Neural progenitor cell (in vitro differentiated cells): ENCODE measurements around the gene GRIP1. TPM values are rescaled to one million over a fixed set of nuclear protein-coding genes. Genes with fewer than 3 reads are reported as not detected.

Experiments used
- DNase-seq: peaks from one replicate; pipeline ENCODE4 v3.0.0-alpha.2; 2016; ENCODE audit warnings: low spot score
- H2AFZ ChIP-seq: fragments of 200-600 bp; sonication (generic); replicated peaks from 2 replicates; pipeline ENCODE4 v1.6.1; 2016; ENCODE audit warnings: antibody characterized with exemption
- H3F3A ChIP-seq: fragments of 200-600 bp; sonication (generic); 2 replicates; pipeline ENCODE4 v1.6.1; 2016; ENCODE audit warnings: antibody characterized with exemption, low read depth
- H3K27ac ChIP-seq: fragments of 200-600 bp; sonication (generic); 2 replicates; pipeline ENCODE4 v1.5.1; 2016; ENCODE audit warnings: mild to moderate bottlenecking
- H3K27me3 ChIP-seq: fragments of 200-600 bp; sonication (generic); 2 replicates; pipeline ENCODE4 v1.6.1; 2016; ENCODE audit warnings: mild to moderate bottlenecking, moderate library complexity
- H3K36me3 ChIP-seq: fragments of 200-600 bp; sonication (generic); 2 replicates; pipeline ENCODE4 v1.5.1; 2016
- H3K4me1 ChIP-seq: fragments of 200-600 bp; sonication (generic); 2 replicates; pipeline ENCODE4 v1.6.1; 2016; ENCODE audit warnings: mixed run types
- H3K4me2 ChIP-seq: fragments of 200-600 bp; sonication (generic); 2 replicates; pipeline ENCODE4 v1.6.1; 2016
- H3K4me3 ChIP-seq: fragments of 200-600 bp; sonication (generic); 2 replicates; pipeline ENCODE4 v1.5.1; 2016
- H3K79me2 ChIP-seq: fragments of 200-600 bp; sonication (generic); 2 replicates; pipeline ENCODE4 v1.6.1; 2016; ENCODE audit warnings: low read depth
- H3K9ac ChIP-seq: fragments of 200-600 bp; sonication (generic); 2 replicates; pipeline ENCODE4 v1.6.1; 2016
- H3K9me3 ChIP-seq: fragments of 200-600 bp; sonication (generic); 2 replicates; pipeline ENCODE4 v1.5.1; 2016; ENCODE audit warnings: low read depth
- H4K20me1 ChIP-seq: fragments of 200-600 bp; sonication (generic); 2 replicates; pipeline ENCODE4 v1.6.1; 2016; ENCODE audit warnings: low read depth
- H3K27ac Mint-ChIP-seq: 3 replicates; pipeline ENCODE4 v1.8.0; 2021; ENCODE audit warnings: mixed read lengths
- H3K27me3 Mint-ChIP-seq: 2 replicates; pipeline ENCODE4 v1.8.0; 2022; ENCODE audit warnings: low read depth, mild to moderate bottlenecking, inconsistent platforms, moderate library complexity, mixed read lengths; ENCODE audit not compliant: insufficient read depth
- H3K36me3 Mint-ChIP-seq: 3 replicates; pipeline ENCODE4 v1.8.0; 2021; ENCODE audit warnings: mixed read lengths
- H3K4me1 Mint-ChIP-seq: 3 replicates; pipeline ENCODE4 v1.8.0; 2021; ENCODE audit warnings: mixed read lengths
- H3K4me3 Mint-ChIP-seq: 3 replicates; pipeline ENCODE4 v1.8.0; 2021; ENCODE audit warnings: mild to moderate bottlenecking, moderate library complexity, mixed read lengths
- H3K9me3 Mint-ChIP-seq: 3 replicates; pipeline ENCODE4 v1.8.0; 2020; ENCODE audit warnings: mixed read lengths
- CTCF ChIP-seq: fragments of 200-600 bp; sonication (generic); IDR thresholded peaks from 2 replicates; pipeline ENCODE4 v1.5.1; 2017; ENCODE audit warnings: antibody characterized with exemption, mild to moderate bottlenecking
- EZH2 ChIP-seq: fragments of 200-600 bp; sonication (generic); IDR thresholded peaks from 2 replicates; pipeline ENCODE4 v1.6.1; 2017; ENCODE audit warnings: antibody characterized with exemption, mild to moderate bottlenecking, moderate library complexity
- EZH2phosphoT487 ChIP-seq: fragments of 200-600 bp; sonication (generic); IDR thresholded peaks from 2 replicates; pipeline ENCODE4 v1.6.1; 2017; ENCODE audit warnings: antibody characterized with exemption
- total RNA-seq: library from RNA; depleted of rRNA; stranded (reverse); fragments of >200 nt; gene quantifications from 2 replicates; pipeline ENCODE4 v1.2.3, GENCODE V29; 2015; ENCODE audit warnings: low replicate concordance

The GRIP1 gene
- total RNA-seq, 1 donor from 2014 or later = 38.2 TPM

GRCh38 chr12:66594688-66595087 lies 84.2 kb downstream of the GRIP1 start:
- Mint-ChIP-seq H3K9me3 (no peaks in the 10 kb centered on the region), H3K27ac (no peak overlapping the region), H3K4me1 (peaks cover 5% of the 10 kb centered on the region), H3K4me3 (no peak overlapping the region), H3K27me3 (peaks cover 3% of the 10 kb centered on the region), H3K36me3 (peaks cover 4% of the 10 kb centered on the region)
- H3K4me2 ChIP-seq = no peak overlapping the region
- H4K20me1 ChIP-seq = no peaks in the 10 kb centered on the region
- no peak overlapping the region for H3K9ac ChIP-seq
- peaks cover 5% of the 10 kb centered on the region for H3K4me1 ChIP-seq
- no peak for DNase-seq
- H2AFZ ChIP-seq = no peak overlapping the region
- no peaks in the 10 kb centered on the region for H3K9me3 ChIP-seq
- H3K27ac ChIP-seq = no peak overlapping the region
- TF ChIP-seq CTCF = no peak
- TF ChIP-seq EZH2 = no peak
- no peak for TF ChIP-seq EZH2phosphoT487
- no peak overlapping the region for H3K4me3 ChIP-seq
- H3K27me3 ChIP-seq = no peaks in the 10 kb centered on the region
- H3F3A ChIP-seq = no peaks in the 10 kb centered on the region
- H3K36me3 ChIP-seq = no peaks in the 10 kb centered on the region
- H3K79me2 ChIP-seq = no peaks in the 10 kb centered on the region

- Histone ChIP-seq H3K9ac (no peak overlapping the region), H3K27ac (no peak overlapping the region), H2AFZ (no peak overlapping the region), H3K79me2 (no peaks in the 10 kb centered on the region), H3K27me3 (no peaks in the 10 kb centered on the region), H3F3A (no peaks in the 10 kb centered on the region), H3K9me3 (no peaks in the 10 kb centered on the region), H3K4me2 (no peak overlapping the region), H3K4me3 (no peak overlapping the region), H3K4me1 (no peaks in the 10 kb centered on the region), H4K20me1 (no peaks in the 10 kb centered on the region), H3K36me3 (no peaks in the 10 kb centered on the region)
- peaks cover 4% of the 10 kb centered on the region for H3K36me3 Mint-ChIP-seq
- no peak overlapping the region for H3K4me3 Mint-ChIP-seq
- H3K27me3 Mint-ChIP-seq = peaks cover 3% of the 10 kb centered on the region
- H3K27ac Mint-ChIP-seq = no peak overlapping the region
- DNase-seq = no peak
- no peak for TF ChIP-seq CTCF
- TF ChIP-seq EZH2phosphoT487 = no peak
- no peak for TF ChIP-seq EZH2
- no peaks in the 10 kb centered on the region for H3K4me1 Mint-ChIP-seq
- H3K9me3 Mint-ChIP-seq = no peaks in the 10 kb centered on the region
These were observed 88.4 kb downstream of the GRIP1 start for GRCh38 chr12:66590275-66590985.

DNA sequence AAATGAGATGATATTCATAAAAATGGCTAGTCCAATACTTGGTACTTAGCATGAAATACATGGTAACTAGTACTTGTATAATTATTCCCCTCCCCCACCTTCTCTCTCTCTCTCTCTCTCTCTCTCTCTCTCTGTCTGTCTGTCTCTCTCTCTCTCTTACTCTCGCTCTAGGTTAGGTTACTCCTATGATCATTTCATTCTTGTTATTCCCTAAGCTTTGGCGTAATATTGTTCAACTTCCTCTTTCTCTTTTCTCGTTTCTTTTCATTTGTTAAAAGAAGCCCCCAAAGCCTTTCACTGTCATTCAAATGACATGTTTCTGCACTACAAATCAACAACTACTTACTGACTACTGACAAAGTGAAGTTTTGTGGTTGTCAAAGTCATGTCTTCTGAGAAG lies 89.8 kb downstream of the GRIP1 start:
- no peak for DNase-seq
- Histone ChIP-seq H3K4me3 (no peak overlapping the region), H3K27me3 (no peaks in the 10 kb centered on the region), H2AFZ (no peak overlapping the region), H3K4me2 (no peak overlapping the region), H3K36me3 (no peaks in the 10 kb centered on the region), H3K4me1 (no peaks in the 10 kb centered on the region), H3F3A (no peaks in the 10 kb centered on the region), H3K9ac (no peak overlapping the region), H3K79me2 (no peaks in the 10 kb centered on the region), H4K20me1 (no peaks in the 10 kb centered on the region), H3K9me3 (no peaks in the 10 kb centered on the region), H3K27ac (no peak overlapping the region)
- Mint-ChIP-seq H3K4me3 (no peak overlapping the region), H3K27me3 (no peaks in the 10 kb centered on the region), H3K9me3 (no peaks in the 10 kb centered on the region), H3K36me3 (peaks cover 1% of the 10 kb centered on the region), H3K4me1 (no peaks in the 10 kb centered on the region), H3K27ac (no peak overlapping the region)
- TF ChIP-seq EZH2phosphoT487 (no peak), CTCF (no peak), EZH2 (no peak)
